ENCODE results near the gene STATH.
"Not testable (repeated sequence)": the region's sequence is repeated elsewhere in the genome, so short reads cannot be mapped to it uniquely, and the experiment has no call there.

STATH gene

GRCh38 chr4:70041652-70042286 lies 46.0 kb downstream of the STATH start:
- TF ChIP-seq EZH2 (optimal IDR thresholded peaks at IDR 0.05; ENCODE audit: low read depth, low read length) (no peak), EZH2phosphoT487 (IDR thresholded peaks at IDR 0.05; ENCODE audit: low read length) (no peak)
- TF ChIP-seq, protein P1, sequence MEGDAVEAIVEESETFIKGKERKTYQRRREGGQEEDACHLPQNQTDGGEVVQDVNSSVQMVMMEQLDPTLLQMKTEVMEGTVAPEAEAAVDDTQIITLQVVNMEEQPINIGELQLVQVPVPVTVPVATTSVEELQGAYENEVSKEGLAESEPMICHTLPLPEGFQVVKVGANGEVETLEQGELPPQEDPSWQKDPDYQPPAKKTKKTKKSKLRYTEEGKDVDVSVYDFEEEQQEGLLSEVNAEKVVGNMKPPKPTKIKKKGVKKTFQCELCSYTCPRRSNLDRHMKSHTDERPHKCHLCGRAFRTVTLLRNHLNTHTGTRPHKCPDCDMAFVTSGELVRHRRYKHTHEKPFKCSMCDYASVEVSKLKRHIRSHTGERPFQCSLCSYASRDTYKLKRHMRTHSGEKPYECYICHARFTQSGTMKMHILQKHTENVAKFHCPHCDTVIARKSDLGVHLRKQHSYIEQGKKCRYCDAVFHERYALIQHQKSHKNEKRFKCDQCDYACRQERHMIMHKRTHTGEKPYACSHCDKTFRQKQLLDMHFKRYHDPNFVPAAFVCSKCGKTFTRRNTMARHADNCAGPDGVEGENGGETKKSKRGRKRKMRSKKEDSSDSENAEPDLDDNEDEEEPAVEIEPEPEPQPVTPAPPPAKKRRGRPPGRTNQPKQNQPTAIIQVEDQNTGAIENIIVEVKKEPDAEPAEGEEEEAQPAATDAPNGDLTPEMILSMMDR (IDR thresholded peaks at IDR 0.05; ENCODE audit: low read length): no peak
- Histone ChIP-seq H3K4me3 (ENCODE audit: low read length) (no peak overlapping the region), H3K27ac (ENCODE audit: low read length) (no peak overlapping the region), H3F3A (ENCODE audit: insufficient read depth, low read length) (no peaks in the 10 kb centered on the region), H3K4me1 (ENCODE audit: low read length) (no peaks in the 10 kb centered on the region), H3K36me3 (replicated peaks; ENCODE audit: insufficient read depth, low read length) (no peaks in the 10 kb centered on the region), H3K9ac (ENCODE audit: low read length) (no peak overlapping the region), H3K9me2 (replicated peaks; ENCODE audit: insufficient read depth, low read length) (no peaks in the 10 kb centered on the region), H3K79me2 (ENCODE audit: low read length) (no peaks in the 10 kb centered on the region), H4K20me1 (ENCODE audit: insufficient read depth, low read length) (no peaks in the 10 kb centered on the region), H3K4me2 (ENCODE audit: low read depth, low read length) (no peak overlapping the region), H3K27me3 (replicated peaks; ENCODE audit: insufficient read depth, low read length) (no peaks in the 10 kb centered on the region), H3K9me3 (replicated peaks; ENCODE audit: insufficient read depth, low read length) (no peaks in the 10 kb centered on the region), H2AFZ (ENCODE audit: low read length) (no peak overlapping the region)
- no peak for DNase-seq

GRCh38 chr4:70050138-70050537 lies 54.4 kb downstream of the STATH start, which contains the start of gene HTN1:
Gene HTN1, plus strand, starts transcription at chr4:70050438. Its CDS starts 2,639 bp downstream, at chr4:70053077.
- not testable (repeated sequence) for H3K36me3 ChIP-seq (replicated peaks; ENCODE audit: insufficient read depth, low read length); H3K79me2 ChIP-seq (ENCODE audit: low read length); H3K9me2 ChIP-seq (replicated peaks; ENCODE audit: insufficient read depth, low read length); H2AFZ ChIP-seq (ENCODE audit: low read length); H3K9me3 ChIP-seq (replicated peaks; ENCODE audit: insufficient read depth, low read length); H3K9ac ChIP-seq (ENCODE audit: low read length); H3F3A ChIP-seq (ENCODE audit: insufficient read depth, low read length); H3K4me3 ChIP-seq (ENCODE audit: low read length); H3K27me3 ChIP-seq (replicated peaks; ENCODE audit: insufficient read depth, low read length); H3K4me1 ChIP-seq (ENCODE audit: low read length); DNase-seq; H3K27ac ChIP-seq (ENCODE audit: low read length); H3K4me2 ChIP-seq (ENCODE audit: low read depth, low read length); H4K20me1 ChIP-seq (ENCODE audit: insufficient read depth, low read length)
